Activated CD4-positive, CD25-positive, alpha-beta regulatory T cell (primary cell): Measurements from ENCODE around the gene PFN4.
A peak's percentile ranks its signal among the peaks of the same experiment; 100 is the strongest.
"Not testable (repeated sequence)": the region's sequence is repeated elsewhere in the genome, so short reads cannot be mapped to it uniquely, and the experiment has no call there.

ENCODE experiments used
- DNase-seq, 4 experiments: peaks; one replicate each; lab custom pipeline; 2025; lab: John Stamatoyannopoulos, UW

The PFN4 gene

GRCh38 chr2:24123195-24123921 is at the start of gene PFN4, which contains the start of gene FAM228B:
TSS of gene PFN4 (minus strand) at chr2:24123334. CDS start at chr2:24122535, 799 bp downstream.
TSS of gene FAM228B (plus strand) at chr2:24123469. CDS start at chr2:24124362, 893 bp downstream.
- peak; percentile 12 to 34 (median 21) for DNase-seq

DNA sequence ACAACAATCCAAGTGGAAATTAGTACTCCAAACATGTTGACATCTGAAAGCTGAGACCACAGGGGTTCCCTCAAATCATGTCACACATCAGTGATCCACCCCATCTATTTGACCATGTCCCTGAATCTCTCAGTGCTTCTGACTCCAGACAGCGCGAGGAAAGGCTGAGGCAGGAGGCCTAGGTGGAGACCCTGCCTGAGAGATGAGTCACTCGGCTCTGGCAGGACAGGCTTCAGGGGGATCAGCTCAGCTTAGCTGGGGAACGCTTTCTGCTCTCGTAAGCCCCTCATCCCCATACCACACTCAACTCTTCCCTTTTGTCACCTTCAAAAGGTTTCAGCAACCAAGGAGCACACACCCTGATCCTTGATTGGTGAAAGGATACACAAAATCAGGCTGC is 45.9 kb upstream of the PFN4 start:
- DNase-seq, result no peak

DNA sequence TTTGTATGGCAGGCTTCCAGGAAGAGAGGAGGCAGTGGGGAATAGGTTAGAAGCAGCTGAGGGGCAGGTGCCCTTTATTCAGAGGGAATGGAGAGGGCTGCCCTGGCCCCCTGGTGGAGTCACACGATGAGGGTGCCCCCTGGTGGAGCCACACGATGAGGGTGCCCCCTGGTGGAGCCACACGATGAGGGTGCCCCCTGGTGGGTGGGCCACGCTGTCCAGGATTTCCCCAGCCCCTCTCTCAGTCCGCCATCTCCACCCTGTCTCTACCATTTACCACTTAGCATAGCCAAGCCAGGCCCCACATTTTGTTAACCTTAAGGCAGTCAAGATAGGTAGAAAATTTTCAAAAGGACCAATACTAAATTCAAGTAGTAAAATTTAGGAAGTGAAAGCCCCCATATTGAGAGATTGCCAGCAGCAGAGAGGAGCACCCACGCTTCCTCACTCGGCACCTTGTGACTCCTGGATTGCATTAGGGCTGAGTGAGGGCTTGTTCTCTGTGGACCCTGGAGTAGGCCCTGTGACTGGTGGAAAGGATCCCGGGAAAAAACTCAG is 41.4 kb upstream of the PFN4 start:
- peak in 3 of 4 experiments; percentile 4 to 5 (median 5) for DNase-seq

GRCh38 chr2:24163601-24164000 is 40.5 kb upstream of the PFN4 start:
- DNase-seq, result no peak

DNA sequence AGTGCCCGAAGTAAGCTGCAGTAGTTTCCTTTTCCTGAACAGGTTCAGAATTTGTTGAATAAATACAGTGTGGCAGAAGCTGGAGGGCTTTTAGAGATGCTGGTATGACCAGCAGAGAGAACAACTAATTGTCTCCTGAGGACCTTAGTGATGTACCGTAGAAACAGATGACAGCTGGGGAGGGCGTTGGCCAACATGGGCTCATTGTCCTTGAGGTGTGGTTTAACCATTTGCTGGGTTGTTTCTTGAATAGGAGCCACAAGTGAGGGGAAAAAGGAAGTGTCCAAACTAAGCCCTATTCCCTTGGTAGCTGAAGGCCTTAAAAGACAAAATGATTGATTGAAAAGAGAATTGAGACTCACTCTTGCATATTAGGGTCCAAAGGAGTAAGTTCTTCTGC is 40.1 kb upstream of the PFN4 start:
- no peak for DNase-seq

DNA sequence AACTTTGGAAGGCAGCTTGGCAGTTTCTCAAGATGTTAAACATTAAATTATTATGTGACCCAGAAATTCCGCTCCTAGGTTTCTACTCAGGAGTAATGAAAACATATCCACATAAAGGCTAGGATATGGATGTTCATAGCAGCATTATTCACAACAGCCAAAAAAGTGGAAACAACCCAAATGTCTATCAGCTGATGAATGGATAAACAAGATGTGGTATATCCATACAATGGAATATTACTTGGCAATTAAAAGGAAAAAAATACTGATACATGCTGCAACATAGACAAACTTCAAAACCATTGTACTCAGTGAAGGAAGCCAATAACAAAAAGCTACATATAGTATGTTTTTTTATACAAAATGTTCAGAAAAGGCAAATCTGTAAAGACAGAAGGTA is 39.4 kb upstream of the PFN4 start:
- no peak for DNase-seq

- no peak for DNase-seq
These were observed 37.6 kb upstream of the PFN4 start for GRCh38 chr2:24160761-24161160.

DNA sequence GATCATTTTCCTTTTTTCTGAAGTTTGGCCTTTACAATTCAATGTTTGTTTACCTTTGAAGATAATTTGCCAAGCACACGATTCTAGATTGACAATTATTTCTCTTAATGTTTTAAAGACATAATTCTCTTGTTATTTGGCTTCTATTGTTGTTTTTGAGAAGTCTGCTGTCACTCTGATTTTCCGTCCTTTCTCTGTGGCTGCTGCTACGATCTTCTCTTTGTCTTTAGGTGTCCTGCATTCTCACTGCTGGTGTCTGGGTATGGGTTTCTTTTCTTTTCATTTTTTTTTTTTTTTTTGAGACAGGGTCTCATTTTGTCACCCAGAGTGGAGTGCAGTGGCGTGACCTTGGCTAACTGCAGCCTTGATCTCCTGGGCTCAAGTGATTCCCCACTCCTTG is 36.6 kb upstream of the PFN4 start:
- DNase-seq, result no peak

DNA sequence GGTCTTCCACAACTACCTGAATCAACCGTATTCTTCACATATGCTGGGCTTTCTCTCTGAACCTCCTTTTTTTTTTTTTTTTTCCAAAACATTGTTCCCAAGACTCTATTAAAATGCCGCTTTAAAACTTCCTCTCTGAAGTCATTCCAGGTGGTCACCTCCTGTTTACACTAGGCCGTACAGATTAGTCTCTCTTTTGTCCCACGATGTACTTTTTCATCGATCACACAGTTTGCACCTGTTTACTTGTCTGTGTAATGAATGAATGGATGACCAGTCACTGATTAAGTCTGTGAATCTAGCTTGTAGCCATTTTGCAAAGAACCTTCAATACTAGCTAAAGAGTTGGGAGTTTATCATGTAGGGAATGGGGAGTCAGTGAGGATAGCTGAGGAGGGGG is 35.0 kb upstream of the PFN4 start:
- no peak for DNase-seq

DNA sequence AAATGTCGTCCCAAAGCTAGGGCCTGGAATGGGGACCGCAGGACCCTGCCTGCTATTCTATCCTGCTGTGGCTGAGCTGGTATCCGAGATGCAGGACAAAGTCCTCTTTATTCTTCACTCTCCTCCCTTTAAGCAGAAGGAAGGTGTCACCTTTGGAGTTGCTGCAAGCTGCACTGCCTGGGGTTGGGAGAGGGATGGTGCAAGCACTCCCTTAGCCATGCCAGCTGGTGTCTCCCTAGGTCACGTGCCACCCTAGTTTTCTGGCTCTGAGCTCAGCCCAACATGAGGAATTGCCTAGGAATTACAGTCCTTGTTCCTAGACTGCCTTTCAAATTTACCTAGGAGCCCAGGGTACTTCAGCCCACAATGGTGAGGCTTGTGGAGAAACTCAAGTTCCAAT is 30.3 kb upstream of the PFN4 start:
- no peak for DNase-seq

DNA sequence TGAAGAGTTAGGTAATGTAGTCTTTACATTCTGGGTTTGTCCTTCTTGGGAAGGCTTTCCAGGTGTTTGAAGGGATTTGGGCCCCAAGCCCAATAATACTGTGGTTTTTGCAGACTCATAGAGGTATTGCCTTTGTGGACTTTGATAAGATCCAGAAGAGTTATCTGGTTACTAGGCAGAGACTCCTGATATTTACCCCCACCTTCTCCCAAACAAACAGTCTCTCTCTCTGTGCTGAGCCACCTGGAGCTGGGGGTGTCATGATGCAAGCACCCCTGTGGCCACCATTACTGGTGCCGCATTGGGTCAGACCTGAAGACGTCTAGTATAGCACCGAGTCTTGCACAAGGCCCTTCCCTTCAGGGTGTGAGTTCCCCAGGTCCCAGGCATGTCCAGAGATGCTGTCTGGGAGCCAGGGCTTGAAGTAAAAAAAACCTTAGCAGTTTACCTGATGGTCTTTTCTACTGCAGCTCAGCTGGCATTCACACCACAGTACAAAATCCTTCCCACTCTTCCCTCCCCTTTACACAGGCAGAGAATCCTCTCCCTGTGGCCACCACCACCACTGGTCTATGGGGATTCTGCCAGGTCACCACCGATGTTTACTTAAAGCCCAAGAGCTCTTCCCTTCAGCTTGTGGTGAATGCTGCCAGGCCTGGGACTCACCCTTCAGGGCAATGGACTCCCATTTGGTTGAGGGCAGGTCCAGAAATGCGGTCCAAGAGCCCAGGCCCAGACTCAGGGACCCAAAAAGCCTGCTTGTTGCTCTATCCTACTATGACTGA is 29.5 kb upstream of the PFN4 start:
- DNase-seq, result no peak

GRCh38 chr2:24147364-24147763 is 24.2 kb upstream of the PFN4 start:
- DNase-seq, result no peak

DNA sequence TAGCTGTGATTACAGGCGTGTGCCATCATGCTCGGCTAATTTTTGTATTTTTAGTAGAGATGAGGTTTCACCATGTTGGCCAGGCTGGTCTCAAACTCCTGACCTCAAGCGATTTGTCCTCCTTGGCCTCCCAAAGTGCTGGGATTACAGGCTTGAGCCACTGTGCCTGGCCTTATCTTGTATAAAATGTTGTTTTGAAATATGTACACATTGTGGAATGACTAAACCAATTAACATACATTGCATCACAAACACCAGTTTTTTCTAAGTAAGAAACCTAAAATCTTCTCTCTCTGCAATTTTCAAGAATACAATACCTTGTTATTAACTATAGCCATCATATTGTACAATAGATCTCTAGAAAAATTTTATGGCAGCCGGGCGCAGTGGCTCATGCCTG is 17.2 kb upstream of the PFN4 start:
- not testable (repeated sequence) for DNase-seq

- no peak for DNase-seq
These were observed 9.4 kb upstream of the PFN4 start for GRCh38 chr2:24132543-24132942.

DNA sequence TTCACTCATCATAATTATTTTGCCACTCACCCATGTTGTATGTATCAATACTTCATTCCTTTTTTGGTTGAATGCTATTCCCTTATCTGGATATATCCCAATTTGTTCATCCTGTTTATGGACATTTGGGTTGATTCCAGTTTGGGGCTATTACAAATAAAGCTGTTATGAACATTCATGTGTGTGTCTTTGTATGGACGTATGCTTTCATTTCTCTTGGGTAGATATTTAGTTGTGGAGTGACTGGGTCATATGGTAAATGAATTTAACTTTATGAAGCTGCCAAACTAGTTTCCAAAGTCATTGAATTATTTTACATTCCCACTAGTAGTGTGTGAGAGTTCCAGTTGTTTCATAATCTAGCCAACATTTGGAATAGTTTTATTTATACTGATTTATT is 2.8 kb upstream of the PFN4 start:
- no peak for DNase-seq

DNA sequence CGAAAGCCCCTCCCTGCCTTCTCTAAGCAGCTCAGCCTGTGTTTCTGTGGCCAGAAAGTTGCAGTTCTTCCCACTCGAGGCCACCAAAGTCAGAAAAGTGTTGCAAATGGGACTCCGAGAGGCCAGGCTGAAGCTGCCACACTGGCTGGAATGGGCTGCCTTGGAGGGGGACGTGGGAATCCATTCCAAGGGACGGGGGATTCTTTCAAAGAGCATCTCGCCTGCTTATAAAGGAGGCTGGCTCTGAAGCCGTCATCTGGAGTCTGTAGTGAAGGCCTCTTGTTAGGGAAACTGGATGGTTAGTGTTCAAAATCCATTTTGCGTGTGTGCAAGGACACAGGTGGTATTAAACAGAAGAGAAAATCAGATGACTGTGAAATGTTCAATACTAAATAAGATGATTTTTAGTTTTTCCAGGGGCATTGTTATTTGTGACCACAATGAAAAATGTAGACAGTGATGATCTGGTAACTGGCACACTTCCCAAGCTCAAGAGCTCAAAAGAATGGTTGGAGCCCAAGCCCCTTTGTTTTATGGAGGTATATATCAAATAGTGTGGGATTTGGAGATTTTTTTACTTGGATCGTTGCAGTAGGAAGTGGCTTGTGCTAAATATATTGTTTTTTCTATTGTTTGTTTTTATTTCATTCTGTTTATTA is 917 bp upstream of the PFN4 start:
- no peak for DNase-seq

DNA sequence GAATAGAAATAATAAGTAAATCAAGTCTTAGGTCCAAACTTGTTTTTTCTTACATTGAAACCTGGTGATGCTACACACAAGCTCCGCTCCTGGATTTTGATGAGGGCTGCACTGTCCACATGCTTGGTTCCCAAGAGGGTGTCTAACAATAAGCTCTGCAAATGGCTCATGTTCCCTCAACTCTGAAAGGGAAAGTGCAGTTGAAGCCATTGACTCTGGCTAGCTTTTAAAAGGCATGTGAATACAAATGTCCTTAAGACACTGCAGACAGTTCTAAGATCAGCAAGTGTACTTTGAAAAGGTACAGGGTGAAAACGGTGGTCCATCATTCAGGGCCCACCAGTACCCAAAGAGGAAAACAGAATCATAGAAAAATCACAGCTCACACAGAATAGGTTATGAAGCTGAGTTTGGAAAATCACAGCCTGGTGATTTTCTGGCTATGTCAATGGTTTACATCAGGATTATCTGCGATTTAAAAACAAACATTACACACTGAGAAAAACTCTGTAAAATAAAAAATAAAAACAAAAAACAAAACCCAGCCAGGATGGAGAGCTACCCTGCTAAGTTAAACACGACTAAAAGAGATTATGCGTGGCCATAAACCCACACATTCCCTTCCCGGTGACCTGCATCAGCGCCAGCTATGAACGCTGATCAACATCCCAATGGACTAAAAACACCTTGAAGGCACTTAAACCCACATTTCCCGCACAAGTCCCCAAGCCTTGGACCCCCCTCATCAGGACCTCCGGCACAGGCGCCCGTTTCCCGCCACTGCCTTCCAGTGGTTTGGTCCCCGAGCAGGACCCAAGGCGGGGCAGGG is 554 bp downstream of the PFN4 start:
- DNase-seq, result no peak

- DNase-seq, result no peak
These were observed 1.7 kb downstream of the PFN4 start for GRCh38 chr2:24121469-24121868.

GRCh38 chr2:24121066-24121465 is 2.1 kb downstream of the PFN4 start:
- no peak for DNase-seq

GRCh38 chr2:24117902-24118301 is 5.2 kb downstream of the PFN4 start:
- DNase-seq, result no peak

DNA sequence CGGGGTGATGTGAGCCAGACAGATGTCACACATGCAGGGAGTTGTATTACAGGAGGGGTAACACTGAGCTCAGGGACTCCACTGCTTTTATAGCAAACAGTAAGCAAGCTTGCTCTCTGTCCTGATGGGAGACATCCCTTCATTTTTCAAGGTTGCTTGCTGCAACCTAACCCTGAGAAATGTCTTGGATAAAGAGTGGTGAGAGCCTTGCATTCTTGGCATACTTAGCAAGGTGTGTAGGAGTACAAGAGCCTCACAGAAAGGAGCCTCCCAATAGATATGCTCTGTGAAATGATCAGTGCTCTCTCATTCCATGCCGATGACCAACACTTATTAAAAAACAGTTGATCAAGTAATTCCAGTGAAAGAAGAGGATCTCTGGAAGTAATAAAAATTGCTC is 8.1 kb downstream of the PFN4 start:
- DNase-seq, result no peak
